H9 (cell line): Measurements from ENCODE around the gene NDUFA5. TPM values are rescaled to one million over a fixed set of nuclear protein-coding genes. Genes with fewer than 3 reads are reported as not detected.
A peak's percentile ranks its signal among the peaks of the same experiment; 100 is the strongest.

ENCODE experiments used
- DNase-seq: peaks from one replicate; pipeline ENCODE4 v3.0.0-alpha.2; 2017
- H2AFZ ChIP-seq: one replicate; pipeline ENCODE4 v1.6.1; 2013; ENCODE audit warnings: mild to moderate bottlenecking, low read length, control low read depth, moderate library complexity
- H2AK5ac ChIP-seq: 2 replicates; pipeline ENCODE4 v1.6.1; 2013; ENCODE audit warnings: low read length, control low read depth, mixed read lengths; ENCODE audit not compliant: insufficient read length
- H2BK120ac ChIP-seq: one replicate; pipeline ENCODE4 v1.6.1; 2013; ENCODE audit warnings: low read depth, mild to moderate bottlenecking, low read length, control low read depth, inconsistent platforms; ENCODE audit not compliant: poor library complexity, severe bottlenecking
- H2BK12ac ChIP-seq: 2 replicates; pipeline ENCODE4 v1.6.1; 2013; ENCODE audit warnings: low read length, control low read depth, mixed read lengths, low read depth; ENCODE audit not compliant: insufficient read length
- H2BK15ac ChIP-seq: 2 replicates; pipeline ENCODE4 v1.6.1; 2013; ENCODE audit warnings: low read depth, low read length, control low read depth
- H2BK20ac ChIP-seq: one replicate; pipeline ENCODE4 v1.6.1; 2013; ENCODE audit warnings: low read depth, mild to moderate bottlenecking, low read length, control low read depth, inconsistent platforms; ENCODE audit not compliant: poor library complexity, severe bottlenecking
- H2BK5ac ChIP-seq: 2 replicates; pipeline ENCODE4 v1.6.1; 2013; ENCODE audit warnings: low read length, control low read depth, mixed read lengths; ENCODE audit not compliant: insufficient read length
- H3K14ac ChIP-seq: 2 replicates; pipeline ENCODE4 v1.6.1; 2013; ENCODE audit warnings: low read length, control low read depth; ENCODE audit not compliant: insufficient read depth
- H3K18ac ChIP-seq: 2 replicates; pipeline ENCODE4 v1.6.1; 2013; ENCODE audit warnings: low read depth, mild to moderate bottlenecking, mixed read lengths, low read length, control low read depth; ENCODE audit not compliant: insufficient read length
- H3K23ac ChIP-seq: 2 replicates; pipeline ENCODE4 v1.6.1; 2013; ENCODE audit warnings: low read length, control low read depth, mixed read lengths, low read depth; ENCODE audit not compliant: insufficient read length
- H3K23me2 ChIP-seq: 2 replicates; pipeline ENCODE4 v1.6.1; 2013; ENCODE audit warnings: low read depth, mild to moderate bottlenecking, mixed read lengths, low read length, control low read depth; ENCODE audit not compliant: insufficient read length, poor library complexity, severe bottlenecking
- H3K27ac ChIP-seq: 2 replicates; pipeline ENCODE4 v1.5.1; 2013; ENCODE audit warnings: low read length, control low read depth, mixed read lengths, low read depth; ENCODE audit not compliant: insufficient read length
- H3K27me3 ChIP-seq: 2 replicates; pipeline ENCODE4 v1.6.1; 2013; ENCODE audit warnings: low read length, control low read depth, inconsistent platforms; ENCODE audit not compliant: insufficient read depth
- H3K4ac ChIP-seq: 2 replicates; pipeline ENCODE4 v1.6.1; 2013; ENCODE audit warnings: low read depth, mild to moderate bottlenecking, control low read depth, inconsistent platforms, low read length, moderate library complexity
- H3K4me1 ChIP-seq: 2 replicates; pipeline ENCODE4 v1.6.1; 2013; ENCODE audit warnings: low read length, control low read depth, inconsistent platforms; ENCODE audit not compliant: insufficient read depth
- H3K4me2 ChIP-seq: 2 replicates; pipeline ENCODE4 v1.6.1; 2013; ENCODE audit warnings: low read length, control low read depth, mixed read lengths; ENCODE audit not compliant: insufficient read length, insufficient read depth
- H3K56ac ChIP-seq: 2 replicates; pipeline ENCODE4 v1.6.1; 2013; ENCODE audit warnings: low read depth, mild to moderate bottlenecking, mixed read lengths, low read length, control low read depth; ENCODE audit not compliant: insufficient read length
- H3K79me1 ChIP-seq: 2 replicates; pipeline ENCODE4 v1.6.1; 2013; ENCODE audit warnings: low read depth, mild to moderate bottlenecking, moderate library complexity, low read length, control low read depth, inconsistent platforms; ENCODE audit not compliant: insufficient read depth, poor library complexity, severe bottlenecking
- H3K79me2 ChIP-seq: 2 replicates; pipeline ENCODE4 v1.6.1; 2013; ENCODE audit warnings: low read length, control low read depth, inconsistent platforms; ENCODE audit not compliant: insufficient read depth
- H3K9ac ChIP-seq: 2 replicates; pipeline ENCODE4 v1.6.1; 2013; ENCODE audit warnings: low read length, control low read depth, mixed read lengths; ENCODE audit not compliant: insufficient read length; ENCODE audit errors: extremely low read depth
- H3K9me3 ChIP-seq: one replicate; pipeline ENCODE4 v1.6.1; 2013; ENCODE audit warnings: low read depth, low read length, inconsistent platforms; ENCODE audit not compliant: control insufficient read depth
- H3T11ph ChIP-seq: one replicate; pipeline ENCODE4 v1.6.1; 2013; ENCODE audit warnings: mild to moderate bottlenecking, low read length, control low read depth, inconsistent platforms
- H4K20me1 ChIP-seq: one replicate; pipeline ENCODE4 v1.6.1; 2013; ENCODE audit not compliant: control insufficient read depth, insufficient read length, insufficient read depth
- H4K5ac ChIP-seq: 2 replicates; pipeline ENCODE4 v1.6.1; 2013; ENCODE audit warnings: low read depth, mild to moderate bottlenecking, mixed read lengths, low read length, control low read depth; ENCODE audit not compliant: insufficient read length
- H4K8ac ChIP-seq: replicated peaks from 2 replicates; pipeline ENCODE4 v1.6.1; 2013; ENCODE audit warnings: low read length, control low read depth, mixed read lengths, low read depth; ENCODE audit not compliant: insufficient read length
- H4K91ac ChIP-seq: 2 replicates; pipeline ENCODE4 v1.6.1; 2013; ENCODE audit warnings: low read depth, mild to moderate bottlenecking, moderate library complexity, mixed read lengths, low read length, control low read depth; ENCODE audit not compliant: insufficient read length
- H3K27ac Mint-ChIP-seq, 3 experiments: 2 replicates in 2 of 3; 3 replicates in 1 of 3; pipeline ENCODE4 v1.8.0; 2020 to 2021; ENCODE audit warnings: mixed read lengths in 3 of 3, mild to moderate bottlenecking in 1 of 3, moderate library complexity in 1 of 3
- H3K27me3 Mint-ChIP-seq: 2 replicates; pipeline ENCODE4 v1.8.0; 2021; ENCODE audit warnings: low read depth, mild to moderate bottlenecking, moderate library complexity, mixed read lengths
- H3K36me3 Mint-ChIP-seq, 3 experiments: 2 replicates in 2 of 3; 3 replicates in 1 of 3; pipeline ENCODE4 v1.8.0; 2020 to 2021; ENCODE audit warnings: low read depth in 3 of 3, mixed read lengths in 3 of 3; ENCODE audit not compliant: insufficient read depth in 1 of 3
- H3K4me1 Mint-ChIP-seq, 2 experiments: 2 replicates each; pipeline ENCODE4 v1.8.0; 2020; ENCODE audit warnings: mixed read lengths in 2 of 2
- H3K4me3 Mint-ChIP-seq, 2 experiments: 2 replicates in 1 of 2; 3 replicates in 1 of 2; pipeline ENCODE4 v1.8.0; 2020 to 2021; ENCODE audit warnings: mild to moderate bottlenecking in 2 of 2, mixed read lengths in 2 of 2, moderate library complexity in 1 of 2
- H3K9me3 Mint-ChIP-seq, 2 experiments: 2 replicates in 1 of 2; 3 replicates in 1 of 2; pipeline ENCODE4 v1.8.0; 2020; ENCODE audit warnings: mild to moderate bottlenecking in 2 of 2, mixed read lengths in 2 of 2, moderate library complexity in 1 of 2
- CTCF ChIP-seq: fragments of 200-600 bp; sonication (generic); conservative IDR thresholded peaks from 3 replicates; pipeline ENCODE4 v1.8.0; 2021; ENCODE audit warnings: antibody characterized with exemption, mild to moderate bottlenecking
- WGBS: extraction: QIAGEN DNeasy Blood & Tissue Kit; methylation state at CpG from one replicate; pipeline ENCODE4 v1.1.7; 2013; ENCODE audit warnings: missing lambda C conversion rate, low lambda C conversion rate, mixed read lengths; ENCODE audit not compliant: insufficient read length; ENCODE audit errors: extremely low coverage; 5-methylcytosine and 5-hydroxymethylcytosine counted together
- total RNA-seq: library from RNA; stranded (reverse); gene quantifications from 2 replicates; pipeline ENCODE4 v1.2.1, GENCODE V29; 2021

NDUFA5 gene
- total RNA-seq, 1 experiment from 2014 or later: 76.5 TPM

- Mint-ChIP-seq H3K4me3 (0 out of 5 replicates have a peak overlapping the region, but pooled peaks of 1 of the 2 experiments have one; percentile 17), H3K27ac (no peak overlapping the region), H3K9me3 (no peaks in the 10 kb centered on the region), H3K27me3 (peaks cover 15% of the 10 kb centered on the region), H3K36me3 (no peaks in the 10 kb centered on the region), H3K4me1 (peaks cover 17 to 19% of the 10 kb centered on the region in 2 experiments)
- Histone ChIP-seq H3T11ph (no peak overlapping the region), H2AFZ (no peak overlapping the region), H2BK15ac (no peak overlapping the region), H3K27me3 (no peaks in the 10 kb centered on the region), H3K4me1 (no peaks in the 10 kb centered on the region), H2BK120ac (no peak overlapping the region), H3K9ac (no peak overlapping the region), H4K20me1 (no peaks in the 10 kb centered on the region), H4K5ac (no peak overlapping the region), H3K79me1 (no peaks in the 10 kb centered on the region), H3K79me2 (no peaks in the 10 kb centered on the region), H4K8ac (no peak overlapping the region), H3K23ac (no peak overlapping the region), H3K23me2 (peaks cover 5% of the 10 kb centered on the region), H3K9me3 (no peaks in the 10 kb centered on the region), H2BK20ac (no peak overlapping the region), H3K4me2 (no peak overlapping the region), H3K56ac (no peak overlapping the region), H2AK5ac (no peak overlapping the region), H3K4ac (no peak overlapping the region), H4K91ac (no peak overlapping the region), H3K18ac (no peak overlapping the region), H2BK12ac (no peak overlapping the region), H3K27ac (no peak overlapping the region), H3K14ac (no peak overlapping the region), H2BK5ac (no peak overlapping the region)
- TF ChIP-seq CTCF: no peak
- no CpG with 5 or more reads among the region's 12 CpGs for WGBS
- no peak for DNase-seq
Measured at GRCh38 chr7:123535517-123535916, 22.1 kb downstream of the NDUFA5 start.
